ENCODE results near the gene ANKRD10. TPM values are rescaled to one million over a fixed set of nuclear protein-coding genes. Genes with fewer than 3 reads are reported as not detected.

ANKRD10 gene
- total and polyA plus RNA-seq, 10 of the 15 experiments (the other 5 are each of a cell fraction or from before 2014, with no cell fraction given): 47.1 to 199 (median 97.2) TPM

- TF ChIP-seq EGR1 (IDR thresholded peaks at IDR 0.05; ENCODE audit: borderline replicate concordance in 1 of 2, low read depth in 2 of 2, low read length in 2 of 2) (no peak), SP1 (IDR thresholded peaks at IDR 0.05; ENCODE audit: low read depth, low read length) (no peak), ZNF687 (IDR thresholded peaks at IDR 0.05) (no peak), WRNIP1 (IDR thresholded peaks at IDR 0.05; ENCODE audit: borderline replicate concordance, low read depth, low read length) (no peak), BRCA1 (IDR thresholded peaks at IDR 0.05; ENCODE audit: low read depth, low read length) (no peak), PBX3 (IDR thresholded peaks at IDR 0.05; ENCODE audit: insufficient replicate concordance, low read depth, low read length) (no peak), NFYB (IDR thresholded peaks at IDR 0.05; ENCODE audit: insufficient read depth, low read depth, low read length) (no peak), ZSCAN29 (IDR thresholded peaks at IDR 0.05) (no peak)
These were observed 30.4 kb downstream of the ANKRD10 start (continued) for GRCh38 chr13:110884517-110884916.
